CD4-positive, alpha-beta T cell treated with Interleukin-12 subunit alpha and Interleukin-12 subunit beta, for 1 hour (primary cell): ENCODE data around the gene F5.
"Not testable (repeated sequence)": the region's sequence is repeated elsewhere in the genome, so short reads cannot be mapped to it uniquely, and the experiment has no call there.

Source experiments
- DNase-seq: peaks from one replicate; pipeline ENCODE4 v3.0.0-alpha.2; 2020

Gene F5

DNA sequence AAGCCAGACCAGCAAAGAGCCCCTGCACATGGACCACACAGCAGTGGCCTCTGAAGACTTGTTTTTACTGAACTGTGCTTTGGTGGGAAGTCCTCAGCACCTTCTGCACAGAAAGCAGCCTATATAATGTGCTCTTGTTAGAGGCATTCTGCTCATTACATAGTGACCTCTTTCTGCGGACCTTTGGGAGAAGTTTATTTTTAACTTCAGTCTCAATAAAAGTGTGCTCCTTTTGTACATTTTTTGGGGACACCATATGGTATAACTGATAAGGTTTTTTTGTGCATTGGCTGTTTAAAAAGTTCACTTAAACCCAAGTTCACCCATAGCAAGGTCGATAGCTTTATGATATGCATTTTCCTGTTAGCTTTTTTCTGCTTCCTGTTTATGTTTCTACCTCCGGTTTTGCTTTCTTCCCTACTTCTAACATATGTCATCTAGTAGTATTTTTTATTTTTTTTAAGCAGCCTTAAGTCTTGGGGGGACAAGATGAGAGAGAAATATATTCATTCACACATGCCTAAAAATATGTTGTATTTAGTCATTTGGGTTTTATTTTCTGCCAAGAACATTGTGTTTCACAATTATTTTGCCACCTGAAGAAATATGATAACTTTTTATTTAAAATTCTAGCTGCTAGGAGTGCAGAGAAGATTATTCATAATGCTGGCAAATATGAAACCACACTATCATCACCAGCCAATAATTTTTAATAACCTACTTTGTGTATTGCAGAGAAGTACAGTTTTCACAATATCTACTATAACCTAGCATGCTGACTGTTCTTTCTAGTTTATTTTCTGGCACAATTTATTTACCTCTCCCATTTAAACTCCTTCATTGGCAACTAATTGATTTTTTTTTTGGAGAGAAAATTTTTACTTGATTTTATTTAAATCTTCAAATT is 77.6 kb downstream of the F5 start:
- DNase-seq = no peak

GRCh38 chr1:169507413-169507812 is 78.9 kb downstream of the F5 start:
- no peak for DNase-seq

GRCh38 chr1:169503601-169504000 is 82.7 kb downstream of the F5 start:
- not testable (repeated sequence) for DNase-seq

- DNase-seq = no peak
Measured at GRCh38 chr1:169499807-169500206, 86.5 kb downstream of the F5 start.

GRCh38 chr1:169497317-169497716 is 89.0 kb downstream of the F5 start:
- no peak for DNase-seq

GRCh38 chr1:169495916-169496315 is 90.4 kb downstream of the F5 start:
- no peak for DNase-seq

DNA sequence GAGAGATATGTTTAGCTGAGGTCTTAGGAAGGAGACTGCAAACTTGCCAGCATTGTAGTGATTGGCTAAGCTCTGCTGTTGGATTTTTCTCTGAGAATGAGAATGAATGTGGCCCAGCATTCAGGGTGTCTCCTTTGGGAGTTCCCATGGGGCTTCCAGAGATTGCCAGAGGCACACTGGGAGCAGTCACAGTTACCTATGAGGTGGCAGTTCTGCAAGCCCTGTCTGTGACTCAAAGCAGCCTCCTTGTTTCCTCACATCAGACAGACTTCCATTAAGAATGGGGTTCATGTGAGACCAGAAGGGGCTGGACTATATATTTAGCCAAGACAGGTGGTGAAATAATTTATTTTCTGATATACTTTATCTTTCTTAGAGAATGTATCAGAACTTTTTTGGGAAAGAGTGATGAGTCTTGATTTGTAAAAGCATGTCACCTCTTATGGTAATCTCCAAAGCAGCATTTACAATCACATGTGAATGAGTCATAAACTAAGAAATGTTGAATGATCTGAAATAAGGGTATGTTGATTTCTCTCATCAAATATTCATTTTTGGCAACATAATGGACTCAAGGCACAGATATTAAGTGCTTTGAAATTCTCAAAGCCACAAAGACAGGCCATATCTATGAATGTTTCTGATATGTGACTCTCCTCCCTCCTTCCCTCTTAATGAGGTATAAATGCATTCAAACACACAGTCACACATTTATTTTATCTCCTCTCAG is 91.1 kb downstream of the F5 start:
- DNase-seq = no peak

DNA sequence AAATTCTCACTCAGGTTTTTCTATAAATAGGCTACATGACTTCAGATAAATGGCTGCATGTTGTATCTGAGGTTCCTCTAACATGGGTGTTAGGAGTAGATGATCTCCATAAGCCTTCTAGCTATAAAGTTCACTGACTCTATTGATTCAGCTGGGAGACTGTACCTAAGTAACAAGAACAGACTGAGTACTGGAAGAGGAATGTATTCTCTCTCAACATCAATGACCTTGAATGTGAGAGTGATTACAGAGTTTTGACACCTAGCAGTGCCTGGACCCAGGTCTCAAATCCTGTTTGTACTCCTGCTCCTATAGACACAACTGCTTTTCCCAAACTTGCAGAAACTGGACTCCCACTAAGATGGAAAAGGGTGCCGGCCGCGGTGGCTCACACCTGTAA is 91.9 kb downstream of the F5 start:
- no peak for DNase-seq

- DNase-seq = no peak
Measured at GRCh38 chr1:169493251-169493650, 93.0 kb downstream of the F5 start.

GRCh38 chr1:169491845-169492281 is 94.4 kb downstream of the F5 start:
- DNase-seq = no peak

DNA sequence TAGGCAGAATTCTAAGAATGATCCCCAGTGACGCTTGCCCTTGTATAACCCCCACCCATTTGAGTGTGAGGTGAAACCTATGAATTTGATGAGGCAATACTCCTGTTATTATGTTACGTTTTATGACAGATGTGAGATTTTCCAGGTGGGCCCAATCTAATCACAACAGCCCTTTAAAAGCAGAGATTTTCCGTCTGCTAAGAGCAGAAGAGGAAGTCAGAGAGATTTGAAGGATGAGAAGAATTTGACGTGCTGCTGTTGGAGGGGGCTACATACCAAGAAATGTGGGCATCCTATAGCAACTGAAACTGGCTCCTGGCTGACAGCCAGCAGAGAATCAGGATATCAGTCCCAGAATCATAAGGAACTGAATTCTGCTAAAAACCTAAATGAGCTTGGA is 98.1 kb downstream of the F5 start:
- no peak for DNase-seq

DNA sequence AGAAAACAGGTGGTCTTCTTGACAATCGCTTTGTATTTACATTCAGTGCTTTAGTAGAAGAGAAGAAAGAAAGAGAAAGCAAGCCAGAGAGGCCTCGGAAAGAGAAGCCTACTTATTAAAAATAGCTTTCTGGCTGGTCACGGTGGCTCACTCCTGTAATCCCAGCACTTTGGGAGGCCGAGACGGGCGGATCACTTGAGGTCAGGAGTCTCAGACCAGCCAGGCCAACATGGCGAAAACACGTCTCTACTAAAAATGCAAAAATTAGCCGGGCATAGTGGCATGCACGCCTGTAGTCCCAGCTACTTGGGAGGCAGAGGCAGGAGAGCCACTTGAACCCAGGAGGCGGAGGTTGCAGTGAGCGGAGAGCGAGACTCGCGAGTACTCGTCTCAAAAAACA is 98.7 kb downstream of the F5 start:
- DNase-seq = no peak

DNA sequence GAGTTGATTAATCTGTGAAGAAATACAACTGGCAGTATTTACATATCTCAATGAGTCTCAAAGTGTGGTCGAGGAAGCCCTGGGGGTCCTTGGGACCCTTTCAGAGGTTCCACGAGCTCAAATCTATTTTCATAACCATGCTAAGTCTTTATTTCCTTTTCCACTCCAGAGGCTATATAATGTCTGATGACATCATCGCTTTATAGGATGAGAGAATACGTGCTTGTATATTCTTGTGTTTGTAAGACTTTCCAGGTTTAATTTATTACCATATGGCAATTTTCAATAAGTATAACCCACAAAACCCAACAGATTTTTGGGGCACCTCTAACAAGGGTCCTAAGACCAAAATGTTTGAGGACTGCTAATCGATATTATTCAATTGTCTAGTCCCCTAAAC is 99.1 kb downstream of the F5 start:
- no peak for DNase-seq

GRCh38 chr1:169486281-169487051 is 99.8 kb downstream of the F5 start:
- DNase-seq = no peak

- peak; percentile 94 for DNase-seq
Measured at GRCh38 chr1:169485431-169486280, 100.6 kb downstream of the F5 start, which contains the start of gene SLC19A2. TSS of gene SLC19A2 (minus strand) at chr1:169485944. CDS start at chr1:169485766, 178 bp downstream.

DNA sequence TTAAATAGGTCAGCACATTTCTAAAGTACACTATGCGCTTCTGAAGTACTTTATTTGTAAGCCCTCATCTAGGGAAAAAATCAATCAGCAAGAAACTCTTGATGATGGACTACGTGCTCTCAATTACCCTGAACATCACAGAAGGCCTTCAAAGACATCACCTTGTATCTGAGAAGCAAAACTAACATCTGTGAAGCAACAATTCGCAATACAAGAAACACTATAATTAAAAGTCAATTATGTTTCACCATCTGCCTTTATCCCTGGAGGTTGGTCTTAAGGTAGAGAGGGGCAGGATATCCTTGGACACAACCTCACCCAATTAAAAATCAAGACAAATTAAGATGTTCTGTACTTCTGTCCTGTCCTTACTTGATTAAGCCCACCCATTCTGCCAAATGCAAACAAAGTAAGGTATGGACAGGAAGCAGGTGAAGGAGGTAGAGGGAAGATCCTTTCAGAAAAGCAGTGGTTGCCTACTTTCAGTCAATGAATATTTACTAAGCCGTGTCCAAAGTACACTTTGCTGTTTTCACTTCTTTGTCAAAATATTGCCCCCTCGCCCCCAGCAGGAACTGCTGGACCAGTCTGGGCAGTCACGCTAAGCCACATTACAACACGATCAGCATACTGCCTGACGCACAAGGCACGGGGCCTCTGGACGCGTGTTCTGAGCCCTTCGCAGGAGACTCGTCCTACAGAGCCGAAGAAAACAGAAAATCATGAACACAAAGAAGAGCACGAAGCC is 101.4 kb downstream of the F5 start:
- DNase-seq = peak; percentile 25

GRCh38 chr1:169484101-169484500 is 102.2 kb downstream of the F5 start:
- DNase-seq = no peak

GRCh38 chr1:169483500-169483966 is 102.7 kb downstream of the F5 start:
- no peak for DNase-seq

GRCh38 chr1:169479363-169480066 is 106.8 kb downstream of the F5 start:
- DNase-seq = no peak

DNA sequence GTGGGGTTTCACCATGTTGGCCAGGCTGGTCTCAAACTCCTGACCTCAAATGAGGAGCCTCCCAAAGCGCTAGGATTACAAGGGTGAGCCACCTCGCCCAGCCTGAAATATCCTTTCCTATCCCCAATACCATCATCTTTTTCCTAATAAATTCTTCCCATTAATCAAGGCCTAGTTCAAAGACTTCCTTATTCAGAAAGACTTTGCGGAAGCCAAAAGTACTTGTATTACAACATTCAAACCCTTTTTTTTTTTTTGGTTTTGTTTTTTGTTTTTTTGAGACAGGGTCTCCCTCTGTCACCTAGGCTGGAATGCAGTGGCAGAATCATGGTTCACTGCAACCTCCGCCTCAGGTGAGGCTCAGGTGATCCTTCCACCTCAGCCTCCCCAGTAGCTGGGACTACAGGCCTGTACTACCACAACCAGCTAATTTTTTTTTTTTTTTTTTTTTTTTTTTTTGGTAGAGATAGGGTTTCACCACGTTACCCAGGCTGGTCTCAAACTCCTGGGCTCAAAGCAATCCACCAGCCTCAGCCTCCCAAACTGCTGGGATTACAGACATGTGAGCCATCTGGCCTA is 108.1 kb downstream of the F5 start:
- DNase-seq = no peak
